Activated naive CD4-positive, alpha-beta T cell treated with anti-CD3 and anti-CD28 coated beads, Interleukin-2, amount 10 ng/mL, durations not matched to agents 5 hours and 36 hours (primary cell): ENCODE results near the gene SCML2. TPM values are rescaled to one million over a fixed set of nuclear protein-coding genes. Genes with fewer than 3 reads are reported as not detected.

Experiments used
- total RNA-seq, 2 experiments: library from RNA; stranded (reverse); gene quantifications; one replicate each; pipeline ENCODE4 v1.2.3, GENCODE V29; 2021

Gene SCML2
- 1 to 10 TPM; 1.7 to 2.1 TPM for total RNA-seq

DNA sequence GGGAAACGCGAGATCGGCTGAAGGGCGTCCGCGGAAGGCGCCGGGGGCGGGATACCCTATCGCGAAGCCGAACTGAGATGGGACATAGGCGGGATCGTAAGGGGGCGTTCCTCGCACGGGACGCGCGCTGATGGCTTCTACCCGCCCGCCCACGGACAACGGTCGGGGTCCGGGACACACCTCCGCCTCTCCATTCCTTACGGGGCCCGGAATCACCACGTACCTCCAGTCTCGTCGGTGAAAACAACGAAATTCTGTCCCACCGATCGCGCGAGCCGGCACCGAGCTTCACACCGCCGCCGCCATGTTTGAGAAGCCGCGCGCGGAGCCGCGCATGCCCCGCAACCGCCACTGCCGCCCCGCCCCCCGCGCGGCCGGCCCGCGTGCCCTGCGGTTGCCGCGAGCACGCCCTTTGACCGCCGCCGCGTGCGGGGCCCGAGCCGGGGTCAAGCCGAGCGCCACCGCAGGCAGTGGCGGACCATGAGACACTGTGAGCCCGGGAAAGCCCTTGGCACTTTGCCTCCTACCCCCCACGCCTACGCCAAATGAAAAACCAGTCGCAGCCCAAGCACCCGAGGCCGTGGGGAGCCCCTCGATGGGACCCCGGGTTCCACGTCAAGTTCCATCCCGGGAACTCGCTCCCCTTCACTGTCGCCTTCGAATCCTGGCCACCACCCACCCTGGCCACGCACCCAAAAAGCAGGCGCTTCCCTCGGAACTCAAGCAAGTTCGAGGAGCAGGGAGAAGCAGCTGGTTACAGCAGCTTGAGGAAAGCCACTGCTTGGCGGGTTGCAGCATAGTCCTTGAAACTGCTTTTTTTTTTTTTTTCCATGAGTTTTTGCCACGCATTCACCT is at the start of gene SCML2:
SCML2 (minus strand) TSS at position 320 of the 855 bp plus-strand sequence. CDS start 20,617 bp downstream, outside the sequence.

DNA sequence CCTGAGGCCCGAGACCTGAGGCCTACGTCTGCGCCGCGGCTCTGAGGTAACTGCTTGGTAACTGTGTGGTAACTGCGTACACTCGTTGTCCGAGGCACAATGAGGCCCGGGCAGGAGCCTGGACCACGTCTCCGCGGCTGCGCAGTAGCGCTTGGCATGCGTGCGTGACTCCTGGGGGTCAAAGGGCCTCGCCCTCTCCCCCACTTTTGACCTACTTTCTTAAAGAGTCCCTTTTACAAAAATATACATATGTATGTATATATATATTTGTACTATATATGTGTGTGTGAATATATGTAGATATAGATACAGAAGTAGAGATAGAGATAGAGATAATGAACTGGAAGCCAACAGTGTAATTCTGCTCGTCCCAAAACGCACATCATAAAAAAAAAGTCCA is 133.7 kb downstream of the SCML2 start, which contains the start of gene BEND2:
BEND2 (minus strand) TSS at position 101 of the 400 bp plus-strand sequence. CDS start 136 bp downstream, outside the sequence.

Other genes starting within 250 kb of the SCML2 start
- not detected for gene BEND2, start 133.8 kb downstream of the SCML2 start, total RNA-seq
- 1 to 10 TPM; 1.3 to 1.4 TPM for gene CDKL5, start 70.9 kb upstream of the SCML2 start, total RNA-seq